KG1 (cell line): ENCODE data around the gene RARG.
"Not testable (repeated sequence)": the region's sequence is repeated elsewhere in the genome, so short reads cannot be mapped to it uniquely, and the experiment has no call there.

ENCODE experiments used
- DNase-seq: peaks from one replicate; lab custom pipeline; 2025; lab: John Stamatoyannopoulos, UW

The RARG gene

DNA sequence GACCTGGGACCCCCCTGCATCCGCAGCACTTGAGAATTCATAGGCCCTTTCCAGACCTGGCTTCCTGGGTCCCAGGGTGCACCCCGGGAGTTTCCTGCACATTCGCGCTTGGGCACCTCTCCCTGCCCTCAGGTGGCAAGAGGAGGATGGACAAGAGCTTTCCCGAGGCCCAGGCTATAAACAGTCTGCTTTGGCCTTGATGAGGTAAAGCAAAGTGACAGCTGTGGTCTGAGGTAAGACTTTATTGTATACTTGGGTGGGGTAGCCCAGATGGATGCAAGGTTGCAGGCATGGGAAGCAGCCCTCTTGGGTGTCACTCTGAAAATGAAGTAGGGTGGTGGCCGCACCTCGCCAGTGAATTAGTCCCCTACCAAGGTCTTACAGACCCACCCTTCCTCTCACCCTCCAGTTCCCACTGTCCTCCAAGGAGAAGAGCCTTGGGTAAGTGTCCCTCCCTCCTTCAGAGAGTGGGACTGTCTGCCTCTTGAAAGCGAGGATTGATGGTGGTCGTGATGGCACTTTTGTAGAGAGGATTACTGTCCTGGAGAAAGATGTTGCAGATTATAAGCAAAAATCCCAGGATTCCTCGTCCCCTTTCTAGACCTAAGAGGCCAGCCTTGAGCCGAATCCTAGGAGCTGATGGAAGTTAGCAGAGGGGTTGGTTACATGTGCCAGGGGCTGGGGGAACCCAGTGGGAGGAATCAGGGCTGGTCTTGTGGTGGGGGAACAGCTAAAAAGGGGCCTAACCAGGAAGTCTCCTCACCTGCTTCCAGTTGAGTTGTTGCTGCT, 40.7 kb downstream of the RARG start:
- DNase-seq, result no peak

DNA sequence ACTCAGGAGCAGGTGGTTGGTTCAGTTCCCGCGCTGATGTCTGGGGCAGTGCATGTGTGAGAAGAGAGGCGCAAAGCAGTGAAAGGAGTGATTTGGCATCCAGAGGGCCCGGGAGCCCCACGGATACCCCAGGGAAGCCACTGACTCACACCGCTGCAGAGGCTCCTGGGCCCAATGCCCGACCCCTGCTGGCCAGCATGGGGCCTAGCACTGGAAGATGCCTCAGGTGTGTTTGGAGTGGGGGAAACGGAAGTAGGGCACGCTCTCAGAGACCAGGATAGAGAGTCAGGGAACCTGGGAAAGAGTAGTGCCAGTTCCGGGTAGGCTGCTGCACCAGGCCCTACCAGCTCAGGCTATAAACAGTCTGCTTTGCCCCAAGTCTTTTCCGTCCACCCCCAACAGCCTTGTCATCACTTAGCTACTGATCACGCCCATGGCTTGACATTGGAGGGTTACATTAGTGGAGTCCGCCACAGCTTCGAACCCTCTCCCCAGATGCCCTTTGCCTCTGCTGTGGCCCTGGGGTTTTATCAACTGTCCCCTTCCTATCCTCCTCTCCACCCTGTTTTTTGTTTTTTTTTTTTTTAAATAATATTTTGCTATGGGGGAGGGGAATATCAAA, 41.8 kb downstream of the RARG start:
- DNase-seq, result no peak

DNA sequence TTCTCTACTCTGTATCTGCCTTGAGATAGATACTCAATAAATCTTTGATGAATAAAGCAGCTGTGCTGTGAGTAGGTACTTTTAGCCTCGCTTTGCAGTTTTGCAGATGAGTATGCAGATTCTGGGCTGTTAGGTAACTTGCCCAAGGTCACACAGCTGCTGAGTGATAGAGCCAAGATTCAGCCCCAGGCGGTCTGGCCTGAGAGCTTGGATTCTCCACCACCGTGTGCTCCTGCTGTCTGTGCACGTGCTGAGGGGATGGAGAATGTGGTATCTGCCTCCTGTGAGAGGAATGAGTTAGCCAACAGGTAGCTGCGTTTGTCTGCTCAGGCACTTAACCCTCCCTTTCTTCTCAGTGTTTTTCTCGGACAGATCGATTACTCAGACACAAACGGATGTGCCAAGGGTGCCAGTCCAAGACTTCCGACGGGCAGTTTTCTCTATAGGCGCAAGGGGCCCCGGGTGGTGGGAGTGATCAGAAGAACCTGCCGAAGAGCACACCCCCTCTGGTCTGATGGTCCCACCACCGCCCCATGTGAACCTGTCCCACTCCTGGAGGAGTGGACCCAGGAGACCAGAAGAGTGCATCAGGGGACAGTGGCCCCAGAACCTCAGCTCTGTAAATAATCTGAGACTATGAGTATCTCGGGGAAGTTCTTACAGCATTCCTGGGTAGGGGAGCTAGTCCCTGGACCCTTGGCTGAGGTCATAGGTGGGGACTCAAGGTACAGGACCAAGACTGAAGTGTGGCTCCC, 44.7 kb downstream of the RARG start:
- DNase-seq, result no peak

DNA sequence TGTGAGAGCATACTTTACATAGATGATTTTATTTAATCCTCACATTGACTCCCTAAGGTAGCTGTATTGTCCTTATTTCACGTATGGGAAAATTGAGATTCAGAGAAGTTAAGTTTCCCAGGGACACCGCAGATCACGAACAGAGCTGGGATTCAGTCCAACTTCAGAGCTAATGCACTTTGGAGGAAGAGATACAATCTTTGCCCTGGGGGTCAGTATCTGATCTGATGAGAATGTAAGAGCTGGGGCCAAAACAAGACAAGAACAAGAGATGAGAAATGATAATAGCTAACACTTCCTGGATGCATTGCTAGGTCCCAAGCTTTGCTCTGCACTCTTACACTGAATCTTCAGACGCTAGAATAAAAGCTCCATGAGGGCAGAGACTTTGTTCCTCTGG, 45.3 kb downstream of the RARG start:
- no peak for DNase-seq

DNA sequence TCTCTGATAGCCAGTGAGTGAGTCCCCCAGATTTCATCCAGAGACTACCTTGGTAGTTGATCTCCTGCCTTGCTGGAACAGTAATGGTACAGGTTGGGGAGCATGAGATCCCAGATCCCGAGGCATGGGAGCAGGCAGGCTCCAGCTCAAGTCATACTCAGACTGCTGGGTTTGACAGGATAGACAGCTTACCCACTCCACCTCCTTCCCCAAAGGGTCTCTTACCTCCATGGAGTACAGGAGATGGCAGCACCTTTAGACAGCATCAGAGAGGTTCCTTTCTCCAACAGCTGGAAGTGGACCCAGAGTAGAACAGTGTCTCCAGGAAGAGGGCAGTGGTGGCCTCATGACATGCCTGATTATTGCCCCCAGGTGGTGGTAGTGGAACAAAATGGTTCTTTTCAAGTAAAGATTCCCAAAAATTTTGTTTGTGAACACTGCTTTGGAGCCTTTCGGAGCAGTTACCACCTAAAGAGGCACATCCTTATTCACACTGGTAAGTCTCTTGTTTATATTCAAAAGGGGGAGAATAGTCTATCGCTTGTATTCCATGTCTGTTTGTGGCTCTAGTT, 46.3 kb downstream of the RARG start:
- DNase-seq, result no peak

DNA sequence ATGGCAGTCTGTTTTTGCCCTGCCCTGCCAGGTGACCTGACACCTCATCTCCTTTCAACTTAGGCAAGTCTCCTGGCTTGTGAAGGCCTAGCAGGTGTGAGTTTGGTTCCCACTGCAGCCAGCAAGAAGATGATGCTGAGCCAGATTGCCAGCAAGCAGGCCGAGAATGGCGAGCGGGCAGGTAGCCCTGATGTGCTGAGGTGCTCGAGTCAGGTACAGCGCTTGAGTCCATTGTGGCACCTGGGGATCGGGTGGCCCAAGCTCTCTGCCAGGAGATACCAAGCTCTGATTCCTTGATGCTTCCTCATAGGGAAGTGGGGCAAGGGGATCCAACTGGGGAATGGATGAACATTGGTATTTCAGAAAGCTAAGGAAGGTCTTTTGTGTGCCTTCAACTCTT, 47.2 kb downstream of the RARG start:
- DNase-seq, result no peak

DNA sequence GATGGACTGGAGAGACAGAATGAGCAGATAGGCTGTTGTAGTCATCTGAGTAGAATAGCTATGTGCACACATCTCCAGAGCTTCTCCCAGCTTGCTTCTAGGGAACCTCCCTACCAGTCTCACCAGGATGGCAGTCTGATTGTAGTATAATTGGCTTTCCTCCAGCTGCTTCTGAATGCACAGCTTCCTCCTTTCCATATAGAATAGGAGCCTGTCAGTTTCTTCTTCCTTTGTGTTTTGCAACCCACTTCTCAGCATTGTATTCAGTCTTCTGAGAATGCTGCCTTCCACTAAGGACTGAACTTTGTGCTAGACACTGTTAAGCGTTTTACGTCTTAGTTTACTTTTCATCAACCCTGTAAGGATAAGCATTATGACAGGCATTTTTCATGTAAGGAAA, 49.1 kb downstream of the RARG start:
- DNase-seq, result no peak

DNA sequence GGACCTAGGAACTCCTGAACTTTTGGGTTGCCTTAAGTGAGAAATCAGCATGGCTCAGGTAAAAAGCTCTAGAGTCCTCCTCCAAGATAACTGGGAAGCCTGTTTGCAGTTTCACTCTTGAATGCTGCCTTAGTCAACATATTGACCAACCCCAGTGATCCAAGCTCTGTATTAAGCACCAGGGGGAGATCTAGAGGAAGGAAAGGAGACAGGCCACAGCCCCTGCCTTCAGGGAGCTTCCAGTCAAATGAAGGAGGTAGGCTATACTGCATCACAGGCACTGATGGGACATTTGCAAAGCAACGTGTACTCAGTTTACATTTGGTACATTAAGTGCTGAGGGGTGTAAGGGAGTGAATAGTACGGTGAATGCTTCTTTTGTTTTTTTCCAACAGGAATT, 50.1 kb downstream of the RARG start:
- DNase-seq, result no peak

DNA sequence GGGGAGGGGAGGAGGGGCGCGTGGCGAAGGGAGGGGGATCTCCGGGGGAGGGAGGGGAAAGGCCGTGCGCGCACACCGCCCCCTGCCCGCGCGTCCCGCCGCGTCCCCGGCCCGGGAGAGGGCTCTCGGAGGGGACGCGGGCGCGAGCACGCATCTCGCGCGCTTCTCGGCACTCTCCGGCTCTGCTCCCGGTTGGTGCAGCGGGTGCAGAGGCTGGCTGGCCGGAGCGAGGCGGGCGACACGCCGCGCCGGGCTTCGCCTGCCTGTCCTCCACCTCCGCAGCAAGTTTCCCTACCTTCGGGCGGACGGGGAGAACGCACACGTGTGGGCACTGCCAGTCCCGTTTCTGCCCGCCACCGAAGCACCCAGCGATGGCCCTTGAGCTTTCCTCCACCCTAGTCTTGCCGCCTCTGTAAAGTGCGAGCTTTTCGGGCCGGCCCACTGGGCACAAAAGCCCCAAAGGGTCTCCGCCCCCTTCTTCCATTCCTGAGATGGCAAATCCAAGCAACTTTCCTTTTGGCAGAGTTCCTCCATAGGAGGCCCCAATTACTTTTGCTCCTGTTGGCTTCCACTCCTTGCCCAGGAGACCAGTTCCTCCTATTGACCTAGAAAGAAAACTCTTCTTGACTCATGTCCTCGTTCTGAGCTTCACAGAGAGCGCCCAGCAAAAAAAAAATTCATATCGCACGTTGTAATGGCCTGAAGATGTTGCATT, 50.9 kb downstream of the RARG start:
- peak; percentile 47 for DNase-seq

DNA sequence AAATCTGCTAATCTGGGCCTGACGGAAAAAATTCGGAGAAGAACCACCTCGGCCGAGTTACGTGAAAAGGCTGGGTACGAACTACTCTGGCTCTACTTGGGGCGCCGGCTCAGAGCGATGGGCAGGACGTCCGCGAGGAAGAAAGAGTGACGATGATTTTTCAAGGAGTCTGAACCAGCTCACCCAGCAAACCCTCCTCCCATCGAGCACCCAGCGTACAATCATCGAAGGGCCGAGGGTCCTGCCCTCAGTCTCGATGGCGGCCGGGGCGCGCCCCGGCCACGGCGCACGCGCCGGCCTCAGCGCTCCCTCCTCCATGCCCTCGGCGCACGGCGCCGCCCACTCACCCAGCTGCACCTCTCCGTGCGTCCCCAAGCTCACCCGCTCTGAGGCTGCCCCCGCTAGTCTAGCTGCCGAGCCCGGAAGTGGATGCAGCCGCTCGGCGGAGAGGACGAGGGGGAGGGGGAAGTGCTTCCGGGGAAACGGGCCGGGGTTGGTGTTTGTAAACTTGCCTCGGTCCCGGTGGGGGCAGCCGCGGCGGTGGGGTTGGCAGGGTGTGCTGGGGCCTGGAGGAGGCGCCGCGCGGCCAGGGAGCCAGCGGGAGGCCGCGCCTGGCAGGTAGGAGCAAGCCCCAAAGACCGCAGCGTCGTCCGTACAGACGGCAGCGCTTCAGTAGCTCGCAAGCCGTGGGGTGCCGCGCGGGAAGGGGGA, 51.6 kb downstream of the RARG start, which contains the start of the genes CSAD and ZNF740:
TSS of gene CSAD (minus strand) at position 706 of the 711 bp plus-strand sequence. CDS start 7,455 bp downstream, outside the sequence.
TSS of gene ZNF740 (plus strand) at position 503 of the 711 bp plus-strand sequence. CDS start 1,262 bp downstream, outside the sequence.
- DNase-seq, result peak; percentile 69

DNA sequence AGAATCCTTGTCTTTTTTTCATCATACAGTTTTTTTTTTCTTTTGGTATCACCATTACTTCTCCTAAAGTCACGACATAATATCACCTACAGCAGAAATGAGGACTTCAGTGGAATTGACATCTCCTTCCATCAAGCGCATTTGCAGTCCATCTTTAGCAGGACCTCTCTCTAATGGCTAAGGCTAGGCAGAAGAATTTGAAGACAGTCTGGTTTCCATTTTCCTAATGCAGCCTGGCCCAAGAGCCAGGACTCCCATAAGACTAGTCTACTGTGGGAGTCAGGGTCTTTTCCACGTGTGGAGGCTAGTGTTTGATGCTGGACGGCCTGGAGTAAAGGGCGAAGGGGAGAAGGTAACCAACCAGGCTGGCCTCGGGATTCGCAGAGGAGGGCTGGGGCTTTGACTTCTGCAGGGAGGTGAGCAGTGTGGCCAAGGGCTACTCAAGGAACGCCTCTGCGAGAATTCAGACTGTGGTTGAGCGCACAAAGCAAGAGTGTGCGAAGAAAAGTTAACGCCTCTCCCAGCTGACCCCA, 52.3 kb downstream of the RARG start:
- no peak for DNase-seq

DNA sequence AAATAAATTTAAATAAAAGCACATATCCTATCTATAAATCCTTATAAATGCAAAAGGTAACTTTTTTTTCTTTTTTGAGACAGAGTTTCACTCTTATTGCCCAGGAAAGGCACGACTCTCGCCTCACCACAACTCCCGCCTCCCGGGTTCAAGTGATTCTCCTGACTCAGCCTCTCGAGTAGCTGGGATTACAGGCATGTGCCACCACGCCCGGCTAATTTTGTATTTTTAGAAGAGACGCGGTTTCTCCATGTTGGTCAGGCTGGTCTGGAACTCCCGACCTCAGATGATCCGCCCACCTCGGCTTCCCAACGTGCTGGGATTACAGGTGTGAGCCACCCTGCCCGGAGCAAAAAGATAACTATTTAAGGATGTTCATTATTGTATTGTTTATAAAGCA, 53.2 kb downstream of the RARG start:
- not testable (repeated sequence) for DNase-seq

DNA sequence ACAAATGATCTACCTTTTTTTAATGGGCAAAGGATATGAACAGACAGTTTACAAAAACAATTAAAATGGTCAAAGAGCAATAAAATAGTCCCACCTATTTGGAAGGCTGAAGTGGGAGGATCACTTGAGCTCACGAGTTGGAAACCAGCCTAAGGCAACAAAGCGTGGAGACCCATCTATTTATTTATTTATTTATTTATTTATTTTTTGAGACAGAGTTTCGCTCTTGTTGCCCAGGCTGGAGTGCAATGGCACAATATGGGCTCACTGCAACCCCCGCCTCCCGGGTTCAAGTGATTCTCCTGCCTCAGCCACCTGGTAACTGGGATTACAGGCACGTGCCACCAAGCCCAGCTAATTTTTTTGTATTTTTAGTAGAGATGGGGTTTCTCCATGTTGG, 54.6 kb downstream of the RARG start:
- DNase-seq, result not testable (repeated sequence)

DNA sequence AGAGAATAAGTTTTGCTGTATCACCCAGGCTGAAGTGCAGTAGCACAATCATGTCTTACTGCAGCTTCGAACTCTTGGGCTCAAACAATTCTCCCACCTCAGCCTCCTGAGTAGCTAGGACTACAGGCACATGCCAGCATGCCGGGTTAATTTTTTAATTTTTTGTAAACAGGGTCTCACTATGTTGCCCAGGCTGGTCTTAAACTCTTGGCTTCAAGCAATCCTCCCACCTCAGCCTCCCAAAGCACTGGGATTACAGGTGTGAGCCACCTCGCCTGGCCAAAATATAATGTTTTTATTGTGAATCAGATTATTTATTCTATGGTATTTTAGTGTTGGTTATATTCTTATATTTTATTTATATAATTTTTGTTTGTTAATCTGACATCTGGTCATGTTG, 55.3 kb downstream of the RARG start:
- DNase-seq, result no peak

DNA sequence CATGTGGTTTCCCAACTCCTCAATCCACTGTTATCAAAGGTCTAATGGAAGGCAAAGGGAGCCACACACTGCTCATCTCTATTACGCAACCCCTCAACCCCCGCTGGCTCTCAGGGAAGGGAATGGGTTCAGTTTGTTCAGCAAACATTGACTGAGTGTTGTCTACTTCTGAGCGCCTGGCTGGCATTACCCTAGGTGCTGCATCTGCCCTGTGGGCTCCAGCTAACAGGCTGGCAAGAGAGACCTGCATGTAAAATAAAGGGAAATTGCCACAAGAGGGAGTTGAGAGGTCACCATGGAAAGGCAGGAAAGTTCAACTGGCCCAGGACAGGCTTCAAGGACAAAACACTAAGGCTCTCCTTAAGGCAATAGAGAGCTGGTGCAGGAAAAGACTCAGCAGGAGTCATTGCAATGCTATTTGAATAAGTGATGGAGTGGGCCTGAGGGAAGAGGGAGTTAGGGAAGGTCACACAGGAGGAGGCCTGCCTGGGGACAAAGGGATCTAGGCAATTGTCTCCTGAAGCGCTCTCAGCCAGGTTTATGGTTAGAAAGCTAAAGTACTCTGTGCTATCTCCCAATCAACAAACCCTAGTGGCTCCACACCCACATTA, 57.0 kb downstream of the RARG start:
- DNase-seq, result no peak

DNA sequence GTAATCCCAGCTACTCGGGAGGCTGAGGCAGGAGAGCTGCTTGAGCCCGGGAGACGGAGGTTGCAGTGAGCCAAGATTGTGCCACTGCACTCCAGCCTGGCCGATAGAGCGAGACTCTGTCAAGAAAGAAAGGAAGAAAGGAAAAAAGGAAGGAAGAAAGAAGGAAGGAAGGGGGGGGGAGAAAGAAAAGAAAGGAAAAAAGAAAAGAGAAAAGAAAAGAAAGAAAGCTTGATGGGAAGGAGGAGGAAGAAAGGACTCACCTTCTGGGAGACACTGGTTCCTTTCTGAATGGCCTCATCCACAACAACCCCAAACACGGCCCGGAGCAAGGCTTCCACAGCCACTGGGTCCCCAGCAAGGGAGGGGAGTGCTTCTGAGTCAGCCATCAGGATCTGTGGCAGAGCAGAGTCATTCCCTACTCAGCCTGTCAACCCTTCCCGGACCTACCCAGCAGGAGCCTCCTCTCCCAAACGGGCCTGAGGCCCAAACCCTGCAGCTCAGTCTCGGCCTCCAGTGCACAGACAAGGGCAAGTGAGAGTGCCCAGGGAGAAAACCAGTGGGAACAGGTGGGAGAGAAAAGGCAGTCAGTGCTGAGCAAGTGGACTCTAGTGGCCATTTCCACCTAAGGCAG, 58.8 kb downstream of the RARG start:
- DNase-seq, result no peak

DNA sequence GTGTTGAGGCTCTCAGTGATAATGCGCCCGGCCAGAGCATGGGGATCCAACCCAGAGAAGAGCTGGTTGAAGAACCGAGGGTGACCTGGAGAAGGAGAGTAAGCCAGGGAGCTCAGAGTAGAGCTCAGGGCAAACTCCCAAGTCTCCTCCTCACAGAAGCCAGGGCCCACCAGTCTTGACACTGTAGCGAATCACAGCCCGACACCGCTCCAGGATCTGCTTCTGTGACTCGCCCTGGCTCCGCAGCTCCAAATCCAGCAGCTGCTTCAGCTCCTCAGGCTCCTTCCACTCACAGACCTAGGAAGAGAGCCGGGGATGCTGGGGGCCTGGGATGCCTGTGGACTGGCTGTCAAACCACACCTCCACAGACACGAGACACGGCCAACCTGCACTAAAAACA, 59.7 kb downstream of the RARG start:
- DNase-seq, result no peak

DNA sequence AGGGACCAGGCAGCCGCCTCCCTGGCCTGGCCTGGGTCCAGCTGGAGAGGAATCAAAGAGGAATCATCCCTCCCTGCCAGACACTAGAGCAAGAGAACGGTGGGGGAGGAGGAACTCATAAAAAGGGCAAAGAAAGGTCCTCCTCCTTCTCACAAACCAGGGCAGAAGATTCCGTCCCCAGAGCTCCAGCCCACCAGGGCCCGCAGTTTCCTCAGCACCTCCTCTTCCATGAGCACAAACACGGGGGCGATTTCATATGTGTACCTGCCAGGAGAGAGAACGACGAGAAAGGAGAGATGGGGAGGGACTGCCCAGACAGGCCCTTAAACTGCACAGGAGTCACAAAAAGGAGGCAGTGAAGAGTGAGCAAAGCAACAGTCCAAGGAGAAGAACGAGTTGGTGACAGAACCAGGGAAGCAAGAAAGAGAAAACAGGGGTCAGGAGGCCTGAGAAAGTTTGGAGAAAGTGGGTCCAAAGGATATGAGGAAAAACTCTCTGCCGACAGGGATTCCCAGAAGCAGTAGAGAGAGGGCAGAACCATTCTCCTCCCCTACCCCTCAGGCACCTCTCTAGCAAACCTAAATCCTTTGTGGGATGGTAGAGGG, 60.2 kb downstream of the RARG start:
- no peak for DNase-seq

DNA sequence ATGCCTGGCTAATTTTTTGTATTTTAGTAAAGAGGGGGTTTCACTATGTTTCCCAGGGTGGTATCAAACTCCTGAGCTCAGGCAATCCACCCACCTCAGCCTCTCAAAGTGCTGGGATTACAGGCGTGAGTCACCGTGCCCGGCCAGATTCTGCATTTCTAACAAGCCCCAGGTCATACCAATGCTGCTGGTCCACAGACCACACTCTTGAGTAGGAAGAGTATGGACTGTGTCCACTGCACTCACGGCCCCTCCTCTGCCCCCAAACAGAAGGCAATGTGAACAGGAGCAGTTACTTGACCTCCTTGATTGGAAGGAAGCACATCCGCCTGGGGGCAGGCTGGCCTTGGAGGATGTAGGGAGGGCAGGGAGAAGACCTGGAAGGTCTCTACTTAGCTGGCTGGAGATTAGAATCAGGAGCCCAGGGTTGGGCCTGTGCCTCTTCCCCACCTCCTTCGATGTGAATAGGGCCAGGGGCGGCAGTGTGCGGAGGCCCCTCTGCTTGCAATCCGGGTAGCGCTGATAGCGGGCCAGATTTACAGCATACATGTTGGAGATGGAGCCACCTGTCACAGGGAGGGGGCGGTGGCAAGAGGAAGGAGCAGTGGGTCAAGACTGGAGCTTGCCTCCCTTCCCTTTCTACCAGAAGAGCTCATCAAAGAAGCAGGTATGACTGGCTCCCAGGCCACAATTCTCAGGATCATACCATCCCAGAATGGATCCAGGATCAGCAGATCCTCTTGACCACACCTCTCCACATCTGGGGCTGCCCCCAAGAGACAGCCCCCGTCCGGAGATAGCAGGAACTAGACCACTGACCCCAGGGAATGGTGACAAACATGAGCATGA, 60.9 kb downstream of the RARG start:
- no peak for DNase-seq
